Panc1 (cell line): ENCODE results near the gene GKAP1.

ENCODE experiments used
- TCF7L2 ChIP-seq: IDR thresholded peaks from 2 replicates; pipeline ENCODE4 v1.6.1; 2011; ENCODE audit warnings: mild to moderate bottlenecking, low read depth, low read length, inconsistent platforms
- TF ChIP-seq, protein P1 (sequence below): fragments of 450-650 bp; IDR thresholded peaks from 2 replicates; pipeline ENCODE4 v1.5.1; 2017; ENCODE audit warnings: mild to moderate bottlenecking

DNA sequence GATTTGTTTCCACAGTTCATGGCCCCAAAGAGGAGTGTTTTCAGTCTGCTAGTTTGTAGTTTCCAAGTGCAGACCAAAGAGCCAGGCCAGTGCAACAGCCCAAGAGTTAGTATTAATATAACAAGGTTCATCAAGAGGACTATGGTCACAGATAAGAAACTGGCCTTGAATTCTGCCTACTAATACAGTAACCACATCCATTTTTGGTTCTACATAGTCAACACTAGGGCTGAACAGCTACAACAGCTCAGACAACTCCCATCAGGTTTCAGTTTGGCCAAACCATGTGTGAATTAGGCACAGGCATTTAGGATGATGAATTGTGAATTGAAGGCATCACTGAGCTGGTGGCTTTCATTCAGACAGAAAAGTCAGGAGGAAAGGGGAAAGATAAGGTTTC, 96.1 kb downstream of the GKAP1 start:
- TF ChIP-seq, protein P1, sequence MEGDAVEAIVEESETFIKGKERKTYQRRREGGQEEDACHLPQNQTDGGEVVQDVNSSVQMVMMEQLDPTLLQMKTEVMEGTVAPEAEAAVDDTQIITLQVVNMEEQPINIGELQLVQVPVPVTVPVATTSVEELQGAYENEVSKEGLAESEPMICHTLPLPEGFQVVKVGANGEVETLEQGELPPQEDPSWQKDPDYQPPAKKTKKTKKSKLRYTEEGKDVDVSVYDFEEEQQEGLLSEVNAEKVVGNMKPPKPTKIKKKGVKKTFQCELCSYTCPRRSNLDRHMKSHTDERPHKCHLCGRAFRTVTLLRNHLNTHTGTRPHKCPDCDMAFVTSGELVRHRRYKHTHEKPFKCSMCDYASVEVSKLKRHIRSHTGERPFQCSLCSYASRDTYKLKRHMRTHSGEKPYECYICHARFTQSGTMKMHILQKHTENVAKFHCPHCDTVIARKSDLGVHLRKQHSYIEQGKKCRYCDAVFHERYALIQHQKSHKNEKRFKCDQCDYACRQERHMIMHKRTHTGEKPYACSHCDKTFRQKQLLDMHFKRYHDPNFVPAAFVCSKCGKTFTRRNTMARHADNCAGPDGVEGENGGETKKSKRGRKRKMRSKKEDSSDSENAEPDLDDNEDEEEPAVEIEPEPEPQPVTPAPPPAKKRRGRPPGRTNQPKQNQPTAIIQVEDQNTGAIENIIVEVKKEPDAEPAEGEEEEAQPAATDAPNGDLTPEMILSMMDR = no peak
- no peak for TF ChIP-seq TCF7L2
